B cell (primary cell): ENCODE measurements around the gene PAPLN.

Experiments used
- CTCF ChIP-seq: fragments of 200-600 bp; IDR thresholded peaks from one replicate; pipeline ENCODE4 v1.8.0; 2022; ENCODE audit warnings: antibody characterized with exemption, mild to moderate bottlenecking
- EZH2 ChIP-seq: IDR thresholded peaks from 2 replicates; pipeline ENCODE4 v1.6.1; 2012; ENCODE audit warnings: borderline replicate concordance, low read depth, mild to moderate bottlenecking, moderate library complexity, low read length; ENCODE audit not compliant: insufficient read depth, poor library complexity, severe bottlenecking

GRCh38 chr14:73239393-73240241 is 2.3 kb downstream of the PAPLN start:
- TF ChIP-seq CTCF (no peak), EZH2 (peak; percentile 58)
